PFSK-1 (cell line): ENCODE measurements around the gene TMUB1.

Experiments
- FOXP2 ChIP-seq: optimal IDR thresholded peaks from 2 replicates; pipeline ENCODE3; 2011; ENCODE audit warnings: borderline replicate concordance, control low read depth, inconsistent platforms; ENCODE audit not compliant: insufficient read depth; ENCODE audit errors: extremely low read length, extremely low read depth
- POLR2AphosphoS5 ChIP-seq: IDR thresholded peaks from 2 replicates; pipeline ENCODE4 v1.6.1; 2012; ENCODE audit warnings: low read depth, mild to moderate bottlenecking, control low read depth, low read length, moderate library complexity
- SIN3A ChIP-seq: IDR thresholded peaks from 2 replicates; pipeline ENCODE4 v1.6.1; 2012; ENCODE audit warnings: mild to moderate bottlenecking, low read length, moderate library complexity, borderline replicate concordance; ENCODE audit not compliant: insufficient read depth
- TAF1 ChIP-seq: IDR thresholded peaks from 2 replicates; pipeline ENCODE4 v1.6.1; 2012; ENCODE audit warnings: low read length, control low read depth, borderline replicate concordance; ENCODE audit not compliant: insufficient read depth
- TF ChIP-seq, protein P1 (sequence below), 2 experiments: IDR thresholded peaks; 2 replicates each; pipeline versions ENCODE4 v1.6.1 to v1.8.0; 2011 to 2012; ENCODE audit warnings: low read depth in 2 of 2, low read length in 2 of 2, control low read depth in 1 of 2, inconsistent platforms in 1 of 2, mild to moderate bottlenecking in 1 of 2, moderate library complexity in 1 of 2; ENCODE audit not compliant: insufficient read depth in 1 of 2

The TMUB1 gene

GRCh38 chr7:151064454-151064853 is 18.8 kb downstream of the TMUB1 start:
- TF ChIP-seq, protein P1, sequence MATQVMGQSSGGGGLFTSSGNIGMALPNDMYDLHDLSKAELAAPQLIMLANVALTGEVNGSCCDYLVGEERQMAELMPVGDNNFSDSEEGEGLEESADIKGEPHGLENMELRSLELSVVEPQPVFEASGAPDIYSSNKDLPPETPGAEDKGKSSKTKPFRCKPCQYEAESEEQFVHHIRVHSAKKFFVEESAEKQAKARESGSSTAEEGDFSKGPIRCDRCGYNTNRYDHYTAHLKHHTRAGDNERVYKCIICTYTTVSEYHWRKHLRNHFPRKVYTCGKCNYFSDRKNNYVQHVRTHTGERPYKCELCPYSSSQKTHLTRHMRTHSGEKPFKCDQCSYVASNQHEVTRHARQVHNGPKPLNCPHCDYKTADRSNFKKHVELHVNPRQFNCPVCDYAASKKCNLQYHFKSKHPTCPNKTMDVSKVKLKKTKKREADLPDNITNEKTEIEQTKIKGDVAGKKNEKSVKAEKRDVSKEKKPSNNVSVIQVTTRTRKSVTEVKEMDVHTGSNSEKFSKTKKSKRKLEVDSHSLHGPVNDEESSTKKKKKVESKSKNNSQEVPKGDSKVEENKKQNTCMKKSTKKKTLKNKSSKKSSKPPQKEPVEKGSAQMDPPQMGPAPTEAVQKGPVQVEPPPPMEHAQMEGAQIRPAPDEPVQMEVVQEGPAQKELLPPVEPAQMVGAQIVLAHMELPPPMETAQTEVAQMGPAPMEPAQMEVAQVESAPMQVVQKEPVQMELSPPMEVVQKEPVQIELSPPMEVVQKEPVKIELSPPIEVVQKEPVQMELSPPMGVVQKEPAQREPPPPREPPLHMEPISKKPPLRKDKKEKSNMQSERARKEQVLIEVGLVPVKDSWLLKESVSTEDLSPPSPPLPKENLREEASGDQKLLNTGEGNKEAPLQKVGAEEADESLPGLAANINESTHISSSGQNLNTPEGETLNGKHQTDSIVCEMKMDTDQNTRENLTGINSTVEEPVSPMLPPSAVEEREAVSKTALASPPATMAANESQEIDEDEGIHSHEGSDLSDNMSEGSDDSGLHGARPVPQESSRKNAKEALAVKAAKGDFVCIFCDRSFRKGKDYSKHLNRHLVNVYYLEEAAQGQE (IDR thresholded peaks at IDR 0.05; ENCODE audit: insufficient read depth in 1 of 2, low read depth in 2 of 2, low read length in 2 of 2) = no peak

DNA sequence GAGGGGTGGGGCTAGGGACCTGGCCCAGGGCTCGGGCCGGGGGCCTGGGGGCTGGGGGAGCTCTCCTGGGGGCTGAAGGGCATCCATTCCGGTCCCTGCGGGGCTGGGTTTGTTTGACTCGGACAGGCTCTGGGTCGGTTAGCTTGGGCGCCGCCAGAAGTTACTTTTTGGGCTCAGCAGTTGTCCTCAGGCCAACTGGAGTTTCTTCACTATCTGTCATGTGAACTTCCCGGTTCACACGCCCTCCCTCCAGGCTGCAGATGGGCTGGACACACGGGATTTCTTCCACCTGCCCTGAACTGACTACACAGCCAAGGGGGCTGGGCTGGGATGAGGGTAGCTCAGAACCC is 20.1 kb downstream of the TMUB1 start:
- TF ChIP-seq TAF1 (no peak), SIN3A (no peak)

DNA sequence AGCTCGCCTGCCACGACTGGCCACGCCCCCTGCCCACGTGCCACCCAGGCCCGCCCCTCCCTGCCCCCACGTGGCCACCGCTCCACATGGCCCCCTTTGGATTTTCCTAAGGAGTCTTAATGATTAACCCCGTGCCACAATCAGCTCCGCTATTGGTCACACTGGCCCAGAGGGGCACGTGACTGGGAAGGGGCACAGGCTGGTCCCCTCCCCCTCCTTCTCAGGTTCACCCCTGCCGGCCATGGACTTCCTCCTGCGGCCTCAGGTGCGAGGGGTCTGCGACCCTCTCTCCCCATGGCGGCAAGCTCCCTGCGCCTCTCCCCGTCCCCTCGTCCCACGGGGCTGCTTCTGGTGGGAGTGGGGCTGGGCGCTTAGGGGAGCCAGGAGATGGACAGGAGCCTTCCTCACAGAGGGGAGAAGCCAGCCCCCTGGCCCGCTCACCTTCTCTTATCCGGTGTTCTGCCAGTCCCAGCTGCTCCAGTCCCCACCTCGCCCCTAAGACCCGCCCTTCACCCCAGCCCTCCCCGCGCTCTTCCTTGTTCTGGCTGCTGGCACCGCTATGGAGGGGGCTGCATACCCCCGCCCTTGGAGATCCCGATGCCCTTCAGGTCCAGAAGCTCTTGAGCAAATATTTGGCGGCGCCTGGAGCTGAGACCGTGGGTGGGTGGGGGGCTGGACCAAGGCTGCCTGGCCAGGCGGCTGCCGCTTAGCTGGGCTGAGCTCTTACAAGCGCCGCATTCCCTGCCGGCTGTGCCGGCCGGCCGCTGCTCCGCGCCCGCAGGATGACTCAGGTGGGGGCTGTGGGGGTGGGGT is 20.7 kb downstream of the TMUB1 start:
- TF ChIP-seq, protein P1 (IDR thresholded peaks at IDR 0.05; ENCODE audit: insufficient read depth in 1 of 2, low read depth in 2 of 2, low read length in 2 of 2) = no peak
- no peak for TF ChIP-seq POLR2AphosphoS5
- no peak for TF ChIP-seq TAF1

- TF ChIP-seq TAF1 = no peak
- TF ChIP-seq FOXP2 = no peak
- TF ChIP-seq SIN3A = no peak
- TF ChIP-seq, protein P1 (IDR thresholded peaks at IDR 0.05; ENCODE audit: insufficient read depth in 1 of 2, low read depth in 2 of 2, low read length in 2 of 2) = no peak
- TF ChIP-seq POLR2AphosphoS5 = no peak
Observed at GRCh38 chr7:151062111-151062398, 21.2 kb downstream of the TMUB1 start.

DNA sequence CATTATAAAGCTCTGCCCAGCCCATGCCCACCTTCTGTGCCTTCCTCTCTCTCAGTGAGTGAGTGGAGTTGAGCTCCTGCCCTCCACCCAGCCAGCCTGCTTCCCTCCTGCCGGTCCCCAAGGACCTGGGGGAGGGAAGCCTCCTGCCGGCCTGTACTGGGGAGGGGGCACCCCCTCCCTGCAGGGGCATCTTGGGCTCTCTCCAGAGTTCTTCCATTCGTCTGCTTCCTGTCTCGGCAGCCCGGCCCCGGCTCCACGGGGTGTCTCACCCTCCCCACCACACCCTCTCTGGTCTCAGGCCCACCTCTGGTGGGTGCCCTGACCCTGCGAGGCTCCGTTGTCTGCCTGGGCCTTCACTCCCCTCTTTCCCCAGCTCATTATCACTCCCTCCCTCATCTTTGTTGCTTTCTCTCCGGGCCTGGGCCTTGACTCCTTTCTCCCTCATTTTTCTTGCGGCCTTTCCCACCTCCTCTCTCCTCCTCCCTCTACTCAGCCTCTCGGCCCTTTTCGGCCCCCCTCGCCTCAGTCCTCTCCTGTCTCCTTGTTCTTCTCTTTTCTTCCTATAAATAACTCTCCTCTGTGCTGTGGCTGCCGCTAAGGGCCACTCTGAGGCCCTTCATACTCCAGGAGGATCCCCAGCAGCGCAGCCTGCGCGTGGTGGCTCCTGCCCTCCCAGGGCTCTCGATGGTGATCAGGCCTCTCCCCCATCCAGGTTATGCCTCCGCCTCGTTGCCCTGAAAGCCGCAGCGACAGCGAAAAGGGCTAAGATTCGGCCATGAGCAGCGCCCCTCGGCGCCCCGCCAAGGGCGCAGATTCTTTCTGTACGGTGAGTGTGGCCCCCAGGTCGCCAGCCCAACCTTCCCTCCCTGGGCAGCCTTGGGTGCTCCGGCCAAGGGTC is 21.8 kb downstream of the TMUB1 start:
- TF ChIP-seq, protein P1 (IDR thresholded peaks at IDR 0.05; ENCODE audit: insufficient read depth in 1 of 2, low read depth in 2 of 2, low read length in 2 of 2) = no peak
- TF ChIP-seq SIN3A = no peak
- TF ChIP-seq FOXP2 = no peak
- TF ChIP-seq POLR2AphosphoS5 = no peak
- TF ChIP-seq TAF1 = no peak
